ENCODE measurements around the gene TSPO2. TPM values are rescaled to one million over a fixed set of nuclear protein-coding genes. Genes with fewer than 3 reads are reported as not detected.

Gene TSPO2
- total RNA-seq, 1 donor from 2014 or later, result not detected

GRCh38 chr6:41027799-41028560 lies 14.3 kb upstream of the TSPO2 start:
- DNase-seq (ENCODE audit: low read depth) (peak; percentile 60), FAIRE-seq (no peak)
- TF ChIP-seq CTCF (IDR thresholded peaks at IDR 0.05; ENCODE audit: insufficient read depth, low read length, severe bottlenecking), result peak; percentile 97
- Histone ChIP-seq H3K27me3 (ENCODE audit: control insufficient read depth, insufficient read depth, low read length) (no peaks in the 10 kb centered on the region), H3K4me3 (ENCODE audit: low read depth, low read length) (peak overlapping the region; percentile 47), H3K36me3 (ENCODE audit: control insufficient read depth, insufficient read depth, low read length) (no peaks in the 10 kb centered on the region)

GRCh38 chr6:41028561-41029412 lies 13.5 kb upstream of the TSPO2 start:
- Histone ChIP-seq H3K4me3 (ENCODE audit: low read depth, low read length) (peak overlapping the region; percentile 47), H3K36me3 (ENCODE audit: control insufficient read depth, insufficient read depth, low read length) (no peaks in the 10 kb centered on the region), H3K27me3 (ENCODE audit: control insufficient read depth, insufficient read depth, low read length) (no peaks in the 10 kb centered on the region)
- FAIRE-seq (no peak), DNase-seq (ENCODE audit: low read depth) (peak; percentile 4)
- TF ChIP-seq CTCF (IDR thresholded peaks at IDR 0.05; ENCODE audit: insufficient read depth, low read length, severe bottlenecking), result no peak

- no peak for FAIRE-seq
- H3K36me3 ChIP-seq (ENCODE audit: control insufficient read depth, insufficient read depth, low read length), result no peaks in the 10 kb centered on the region
- H3K27me3 ChIP-seq (ENCODE audit: control insufficient read depth, insufficient read depth, low read length), result no peaks in the 10 kb centered on the region
- DNase-seq (ENCODE audit: low read depth), result no peak
- no peak overlapping the region for H3K4me3 ChIP-seq (ENCODE audit: low read depth, low read length)
- TF ChIP-seq CTCF (IDR thresholded peaks at IDR 0.05; ENCODE audit: insufficient read depth, low read length, severe bottlenecking), result no peak
These were observed 9.4 kb upstream of the TSPO2 start for GRCh38 chr6:41032830-41033229.

- Histone ChIP-seq H3K36me3 (ENCODE audit: control insufficient read depth, insufficient read depth, low read length) (no peaks in the 10 kb centered on the region), H3K27me3 (ENCODE audit: control insufficient read depth, insufficient read depth, low read length) (no peaks in the 10 kb centered on the region), H3K4me3 (ENCODE audit: low read depth, low read length) (no peak overlapping the region)
- FAIRE-seq, result no peak
- no peak for DNase-seq (ENCODE audit: low read depth)
- no peak for TF ChIP-seq CTCF (IDR thresholded peaks at IDR 0.05; ENCODE audit: insufficient read depth, low read length, severe bottlenecking)
These were observed 8.5 kb upstream of the TSPO2 start for GRCh38 chr6:41033776-41034175.

- Histone ChIP-seq H3K4me3 (ENCODE audit: low read depth, low read length) (no peak overlapping the region), H3K36me3 (ENCODE audit: control insufficient read depth, insufficient read depth, low read length) (no peaks in the 10 kb centered on the region), H3K27me3 (ENCODE audit: control insufficient read depth, insufficient read depth, low read length) (no peaks in the 10 kb centered on the region)
- TF ChIP-seq CTCF (IDR thresholded peaks at IDR 0.05; ENCODE audit: insufficient read depth, low read length, severe bottlenecking), result no peak
- peak; percentile 90 for DNase-seq (ENCODE audit: low read depth)
- no peak for FAIRE-seq
These were observed 6.1 kb upstream of the TSPO2 start for GRCh38 chr6:41036186-41036585.

Measured in bronchial epithelial cell (primary cell).